HEK293 (cell line): Measurements from ENCODE around the gene PPIL6.

Experiments used
- EGR2 ChIP-seq: fragments of 450-650 bp; formaldehyde crosslinking; IDR thresholded peaks from 2 replicates; pipeline ENCODE4 v1.5.1; 2016; ENCODE audit warnings: low read depth, missing biosample characterization, missing genetic modification characterization
- FEZF1 ChIP-seq: fragments of 450-650 bp; formaldehyde crosslinking; IDR thresholded peaks from 2 replicates; pipeline ENCODE4 v1.5.1; 2016; ENCODE audit warnings: missing biosample characterization, missing genetic modification characterization
- GLIS1 ChIP-seq: fragments of 450-650 bp; formaldehyde crosslinking; IDR thresholded peaks from 2 replicates; pipeline ENCODE4 v1.5.1; 2016; ENCODE audit warnings: missing biosample characterization, missing genetic modification characterization
- GLIS2 ChIP-seq: fragments of 450-650 bp; formaldehyde crosslinking; IDR thresholded peaks from 2 replicates; pipeline ENCODE4 v1.5.1; 2016; ENCODE audit warnings: missing biosample characterization, missing genetic modification characterization
- HOXA7 ChIP-seq: sonication (generic); formaldehyde crosslinking; IDR thresholded peaks from 2 replicates; pipeline ENCODE4 v1.8.1; 2022; ENCODE audit warnings: missing genetic modification reagents, borderline replicate concordance
- REPIN1 ChIP-seq: fragments of 450-650 bp; formaldehyde crosslinking; IDR thresholded peaks from 2 replicates; pipeline ENCODE4 v1.5.1; 2017; ENCODE audit warnings: missing biosample characterization, missing genetic modification characterization, low read depth
- TCF7L2 ChIP-seq: IDR thresholded peaks from 2 replicates; pipeline ENCODE4 v1.6.1; 2011; ENCODE audit warnings: low read depth, mild to moderate bottlenecking, inconsistent platforms, low read length, moderate library complexity, borderline replicate concordance
- TRIM28 ChIP-seq: IDR thresholded peaks from 2 replicates; pipeline ENCODE4 v1.6.1; 2011; ENCODE audit warnings: low read length, control low read depth, borderline replicate concordance
- ZBTB1 ChIP-seq: fragments of 450-650 bp; formaldehyde crosslinking; IDR thresholded peaks from 2 replicates; pipeline ENCODE4 v1.5.1; 2016; ENCODE audit warnings: missing biosample characterization, missing genetic modification characterization
- ZBTB17 ChIP-seq: fragments of 450-650 bp; formaldehyde crosslinking; IDR thresholded peaks from 2 replicates; pipeline ENCODE4 v1.5.1; 2016; ENCODE audit warnings: missing biosample characterization, missing genetic modification characterization
- ZNF112 ChIP-seq: fragments of 450-650 bp; formaldehyde crosslinking; IDR thresholded peaks from 2 replicates; pipeline ENCODE4 v1.5.0; 2017; ENCODE audit warnings: missing biosample characterization, missing genetic modification characterization
- ZNF121 ChIP-seq: fragments of 450-650 bp; formaldehyde crosslinking; IDR thresholded peaks from 2 replicates; pipeline ENCODE4 v1.5.1; 2016; ENCODE audit warnings: missing biosample characterization, missing genetic modification characterization
- ZNF211 ChIP-seq: fragments of 450-650 bp; formaldehyde crosslinking; IDR thresholded peaks from 2 replicates; pipeline ENCODE4 v1.5.1; 2016; ENCODE audit warnings: low read depth, missing biosample characterization, missing genetic modification characterization
- ZNF239 ChIP-seq: fragments of 450-650 bp; formaldehyde crosslinking; IDR thresholded peaks from 2 replicates; pipeline ENCODE4 v1.5.1; 2016; ENCODE audit warnings: missing biosample characterization, missing genetic modification characterization
- ZNF416 ChIP-seq: fragments of 450-650 bp; formaldehyde crosslinking; IDR thresholded peaks from 2 replicates; pipeline ENCODE4 v1.5.1; 2016; ENCODE audit warnings: missing biosample characterization, missing genetic modification characterization
- ZNF571 ChIP-seq: fragments of 450-650 bp; formaldehyde crosslinking; IDR thresholded peaks from 2 replicates; pipeline ENCODE4 v1.5.0; 2017; ENCODE audit warnings: missing biosample characterization, missing genetic modification characterization
- ZNF621 ChIP-seq: fragments of 450-650 bp; formaldehyde crosslinking; IDR thresholded peaks from 2 replicates; pipeline ENCODE4 v1.5.1; 2017; ENCODE audit warnings: missing biosample characterization, missing genetic modification characterization
- ZNF626 ChIP-seq: fragments of 450-650 bp; sonication (Bioruptor Pico); formaldehyde crosslinking; IDR thresholded peaks from 2 replicates; pipeline ENCODE4 v1.5.1; 2018; ENCODE audit warnings: missing biosample characterization, missing genetic modification characterization, inconsistent platforms
- ZNF658 ChIP-seq: fragments of 450-650 bp; formaldehyde crosslinking; IDR thresholded peaks from 2 replicates; pipeline ENCODE4; 2016; ENCODE audit warnings: missing biosample characterization, missing genetic modification characterization
- ZNF777 ChIP-seq: fragments of 450-650 bp; formaldehyde crosslinking; IDR thresholded peaks from 2 replicates; pipeline ENCODE4 v1.5.1; 2017; ENCODE audit warnings: missing biosample characterization, missing genetic modification characterization, borderline replicate concordance
- ZNF785 ChIP-seq: fragments of 450-650 bp; formaldehyde crosslinking; IDR thresholded peaks from 2 replicates; pipeline ENCODE4 v1.5.1; 2016; ENCODE audit warnings: missing biosample characterization, missing genetic modification characterization
- ZXDB ChIP-seq: fragments of 450-650 bp; formaldehyde crosslinking; IDR thresholded peaks from 2 replicates; pipeline ENCODE4 v1.5.1; 2016; ENCODE audit warnings: missing biosample characterization, missing genetic modification characterization
- TF ChIP-seq, protein P1 (sequence below): fragments of 450-650 bp; formaldehyde crosslinking; IDR thresholded peaks from 2 replicates; pipeline ENCODE4 v1.5.1; 2016; ENCODE audit warnings: missing biosample characterization, missing genetic modification characterization, borderline replicate concordance
- TF ChIP-seq, protein P2 (sequence below): fragments of 450-650 bp; formaldehyde crosslinking; IDR thresholded peaks from 2 replicates; pipeline ENCODE4 v1.5.1; 2017; ENCODE audit warnings: missing biosample characterization, missing genetic modification characterization
- TF ChIP-seq, protein P3 (sequence below): fragments of 450-650 bp; IDR thresholded peaks from 2 replicates; pipeline ENCODE4 v1.5.1; 2018; ENCODE audit warnings: missing biosample characterization, mild to moderate bottlenecking, missing genetic modification characterization
- TF ChIP-seq, protein P4 (sequence below): fragments of 450-650 bp; formaldehyde crosslinking; IDR thresholded peaks from 2 replicates; pipeline ENCODE4 v1.5.1; 2016; ENCODE audit warnings: missing biosample characterization, missing genetic modification characterization
- TF ChIP-seq, protein P5 (sequence below): fragments of 450-650 bp; formaldehyde crosslinking; IDR thresholded peaks from 2 replicates; pipeline ENCODE4 v1.5.0; 2017; ENCODE audit warnings: missing biosample characterization, missing genetic modification characterization, borderline replicate concordance
- TF ChIP-seq, protein P6 (sequence below): fragments of 450-650 bp; formaldehyde crosslinking; IDR thresholded peaks from 2 replicates; pipeline ENCODE4 v1.5.1; 2016; ENCODE audit warnings: missing biosample characterization, missing genetic modification characterization

PPIL6 gene

DNA sequence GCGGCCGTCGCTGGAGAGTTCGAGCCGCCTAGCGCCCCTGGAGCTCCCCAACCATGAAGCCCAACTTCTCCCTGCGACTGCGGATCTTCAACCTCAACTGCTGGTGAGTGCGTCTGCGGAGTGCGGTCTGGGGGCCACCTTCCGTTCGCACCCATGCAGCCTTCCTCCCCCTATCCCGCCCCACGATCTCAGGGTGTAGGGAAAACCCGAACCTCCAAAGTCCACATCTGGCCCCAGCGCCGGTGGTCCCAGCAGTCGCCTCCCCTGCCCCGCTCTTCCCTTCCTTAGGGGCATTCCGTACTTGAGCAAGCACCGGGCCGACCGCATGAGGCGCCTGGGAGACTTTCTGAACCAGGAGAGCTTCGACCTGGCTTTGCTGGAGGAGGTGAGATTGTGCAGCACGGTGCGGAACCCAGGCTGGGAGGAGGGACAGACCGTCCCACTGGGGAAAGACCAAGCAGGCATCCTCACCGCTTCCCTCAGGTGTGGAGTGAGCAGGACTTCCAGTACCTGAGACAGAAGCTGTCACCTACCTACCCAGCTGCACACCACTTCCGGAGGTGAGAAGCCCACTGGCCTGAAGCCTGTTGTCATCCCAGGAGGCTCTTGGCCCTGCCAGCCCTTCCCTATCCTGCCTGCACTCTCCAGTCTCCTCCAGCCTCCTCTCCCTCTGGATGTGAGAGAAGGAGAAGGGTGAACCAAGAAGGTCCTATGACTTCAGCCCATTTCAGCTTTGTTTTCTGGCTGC is 815 bp upstream of the PPIL6 start (continued):
- TF ChIP-seq ZNF211 (no peak), ZBTB1 (no peak), ZNF112 (tag by site-specific recombination) (no peak), ZNF626 (tag by site-specific recombination) (no peak), ZNF785 (no peak), ZNF239 (tag by site-specific recombination) (no peak), ZNF121 (tag by site-specific recombination) (no peak), REPIN1 (tag by site-specific recombination) (no peak), GLIS2 (tag by site-specific recombination) (peak; percentile 60; the same call in 1 of the 2 replicates), ZNF571 (tag by site-specific recombination) (no peak), ZNF658 (no peak), HOXA7 (CRISPR knock-in tag) (no peak), FEZF1 (tag by site-specific recombination) (no peak), EGR2 (no peak), ZXDB (tag by site-specific recombination) (no peak; the same call in none of the 2 replicates), GLIS1 (tag by site-specific recombination) (0 out of 2 replicates have a peak, but pooled peaks have one; percentile 9), TCF7L2 (no peak), ZNF416 (no peak), ZNF621 (no peak), ZBTB17 (peak; percentile 74), ZNF777 (tag by site-specific recombination) (peak; percentile 36; the same call in 1 of the 2 replicates), TRIM28 (no peak)
- TF ChIP-seq, protein P1, sequence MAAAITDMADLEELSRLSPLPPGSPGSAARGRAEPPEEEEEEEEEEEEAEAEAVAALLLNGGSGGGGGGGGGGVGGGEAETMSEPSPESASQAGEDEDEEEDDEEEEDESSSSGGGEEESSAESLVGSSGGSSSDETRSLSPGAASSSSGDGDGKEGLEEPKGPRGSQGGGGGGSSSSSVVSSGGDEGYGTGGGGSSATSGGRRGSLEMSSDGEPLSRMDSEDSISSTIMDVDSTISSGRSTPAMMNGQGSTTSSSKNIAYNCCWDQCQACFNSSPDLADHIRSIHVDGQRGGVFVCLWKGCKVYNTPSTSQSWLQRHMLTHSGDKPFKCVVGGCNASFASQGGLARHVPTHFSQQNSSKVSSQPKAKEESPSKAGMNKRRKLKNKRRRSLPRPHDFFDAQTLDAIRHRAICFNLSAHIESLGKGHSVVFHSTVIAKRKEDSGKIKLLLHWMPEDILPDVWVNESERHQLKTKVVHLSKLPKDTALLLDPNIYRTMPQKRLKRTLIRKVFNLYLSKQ: no peak
- TF ChIP-seq, protein P2, sequence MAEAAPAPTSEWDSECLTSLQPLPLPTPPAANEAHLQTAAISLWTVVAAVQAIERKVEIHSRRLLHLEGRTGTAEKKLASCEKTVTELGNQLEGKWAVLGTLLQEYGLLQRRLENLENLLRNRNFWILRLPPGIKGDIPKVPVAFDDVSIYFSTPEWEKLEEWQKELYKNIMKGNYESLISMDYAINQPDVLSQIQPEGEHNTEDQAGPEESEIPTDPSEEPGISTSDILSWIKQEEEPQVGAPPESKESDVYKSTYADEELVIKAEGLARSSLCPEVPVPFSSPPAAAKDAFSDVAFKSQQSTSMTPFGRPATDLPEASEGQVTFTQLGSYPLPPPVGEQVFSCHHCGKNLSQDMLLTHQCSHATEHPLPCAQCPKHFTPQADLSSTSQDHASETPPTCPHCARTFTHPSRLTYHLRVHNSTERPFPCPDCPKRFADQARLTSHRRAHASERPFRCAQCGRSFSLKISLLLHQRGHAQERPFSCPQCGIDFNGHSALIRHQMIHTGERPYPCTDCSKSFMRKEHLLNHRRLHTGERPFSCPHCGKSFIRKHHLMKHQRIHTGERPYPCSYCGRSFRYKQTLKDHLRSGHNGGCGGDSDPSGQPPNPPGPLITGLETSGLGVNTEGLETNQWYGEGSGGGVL (tag by site-specific recombination): peak; percentile 59
- TF ChIP-seq, protein P3, sequence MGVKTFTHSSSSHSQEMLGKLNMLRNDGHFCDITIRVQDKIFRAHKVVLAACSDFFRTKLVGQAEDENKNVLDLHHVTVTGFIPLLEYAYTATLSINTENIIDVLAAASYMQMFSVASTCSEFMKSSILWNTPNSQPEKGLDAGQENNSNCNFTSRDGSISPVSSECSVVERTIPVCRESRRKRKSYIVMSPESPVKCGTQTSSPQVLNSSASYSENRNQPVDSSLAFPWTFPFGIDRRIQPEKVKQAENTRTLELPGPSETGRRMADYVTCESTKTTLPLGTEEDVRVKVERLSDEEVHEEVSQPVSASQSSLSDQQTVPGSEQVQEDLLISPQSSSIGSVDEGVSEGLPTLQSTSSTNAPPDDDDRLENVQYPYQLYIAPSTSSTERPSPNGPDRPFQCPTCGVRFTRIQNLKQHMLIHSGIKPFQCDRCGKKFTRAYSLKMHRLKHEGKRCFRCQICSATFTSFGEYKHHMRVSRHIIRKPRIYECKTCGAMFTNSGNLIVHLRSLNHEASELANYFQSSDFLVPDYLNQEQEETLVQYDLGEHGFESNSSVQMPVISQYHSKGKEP (tag by site-specific recombination): no peak
- TF ChIP-seq, protein P4, sequence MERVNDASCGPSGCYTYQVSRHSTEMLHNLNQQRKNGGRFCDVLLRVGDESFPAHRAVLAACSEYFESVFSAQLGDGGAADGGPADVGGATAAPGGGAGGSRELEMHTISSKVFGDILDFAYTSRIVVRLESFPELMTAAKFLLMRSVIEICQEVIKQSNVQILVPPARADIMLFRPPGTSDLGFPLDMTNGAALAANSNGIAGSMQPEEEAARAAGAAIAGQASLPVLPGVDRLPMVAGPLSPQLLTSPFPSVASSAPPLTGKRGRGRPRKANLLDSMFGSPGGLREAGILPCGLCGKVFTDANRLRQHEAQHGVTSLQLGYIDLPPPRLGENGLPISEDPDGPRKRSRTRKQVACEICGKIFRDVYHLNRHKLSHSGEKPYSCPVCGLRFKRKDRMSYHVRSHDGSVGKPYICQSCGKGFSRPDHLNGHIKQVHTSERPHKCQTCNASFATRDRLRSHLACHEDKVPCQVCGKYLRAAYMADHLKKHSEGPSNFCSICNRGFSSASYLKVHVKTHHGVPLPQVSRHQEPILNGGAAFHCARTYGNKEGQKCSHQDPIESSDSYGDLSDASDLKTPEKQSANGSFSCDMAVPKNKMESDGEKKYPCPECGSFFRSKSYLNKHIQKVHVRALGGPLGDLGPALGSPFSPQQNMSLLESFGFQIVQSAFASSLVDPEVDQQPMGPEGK (tag by site-specific recombination): peak; percentile 63; the same call in 1 of the 2 replicates
- TF ChIP-seq, protein P5, sequence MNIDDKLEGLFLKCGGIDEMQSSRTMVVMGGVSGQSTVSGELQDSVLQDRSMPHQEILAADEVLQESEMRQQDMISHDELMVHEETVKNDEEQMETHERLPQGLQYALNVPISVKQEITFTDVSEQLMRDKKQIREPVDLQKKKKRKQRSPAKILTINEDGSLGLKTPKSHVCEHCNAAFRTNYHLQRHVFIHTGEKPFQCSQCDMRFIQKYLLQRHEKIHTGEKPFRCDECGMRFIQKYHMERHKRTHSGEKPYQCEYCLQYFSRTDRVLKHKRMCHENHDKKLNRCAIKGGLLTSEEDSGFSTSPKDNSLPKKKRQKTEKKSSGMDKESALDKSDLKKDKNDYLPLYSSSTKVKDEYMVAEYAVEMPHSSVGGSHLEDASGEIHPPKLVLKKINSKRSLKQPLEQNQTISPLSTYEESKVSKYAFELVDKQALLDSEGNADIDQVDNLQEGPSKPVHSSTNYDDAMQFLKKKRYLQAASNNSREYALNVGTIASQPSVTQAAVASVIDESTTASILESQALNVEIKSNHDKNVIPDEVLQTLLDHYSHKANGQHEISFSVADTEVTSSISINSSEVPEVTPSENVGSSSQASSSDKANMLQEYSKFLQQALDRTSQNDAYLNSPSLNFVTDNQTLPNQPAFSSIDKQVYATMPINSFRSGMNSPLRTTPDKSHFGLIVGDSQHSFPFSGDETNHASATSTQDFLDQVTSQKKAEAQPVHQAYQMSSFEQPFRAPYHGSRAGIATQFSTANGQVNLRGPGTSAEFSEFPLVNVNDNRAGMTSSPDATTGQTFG (tag by site-specific recombination): no peak
- TF ChIP-seq, protein P6, sequence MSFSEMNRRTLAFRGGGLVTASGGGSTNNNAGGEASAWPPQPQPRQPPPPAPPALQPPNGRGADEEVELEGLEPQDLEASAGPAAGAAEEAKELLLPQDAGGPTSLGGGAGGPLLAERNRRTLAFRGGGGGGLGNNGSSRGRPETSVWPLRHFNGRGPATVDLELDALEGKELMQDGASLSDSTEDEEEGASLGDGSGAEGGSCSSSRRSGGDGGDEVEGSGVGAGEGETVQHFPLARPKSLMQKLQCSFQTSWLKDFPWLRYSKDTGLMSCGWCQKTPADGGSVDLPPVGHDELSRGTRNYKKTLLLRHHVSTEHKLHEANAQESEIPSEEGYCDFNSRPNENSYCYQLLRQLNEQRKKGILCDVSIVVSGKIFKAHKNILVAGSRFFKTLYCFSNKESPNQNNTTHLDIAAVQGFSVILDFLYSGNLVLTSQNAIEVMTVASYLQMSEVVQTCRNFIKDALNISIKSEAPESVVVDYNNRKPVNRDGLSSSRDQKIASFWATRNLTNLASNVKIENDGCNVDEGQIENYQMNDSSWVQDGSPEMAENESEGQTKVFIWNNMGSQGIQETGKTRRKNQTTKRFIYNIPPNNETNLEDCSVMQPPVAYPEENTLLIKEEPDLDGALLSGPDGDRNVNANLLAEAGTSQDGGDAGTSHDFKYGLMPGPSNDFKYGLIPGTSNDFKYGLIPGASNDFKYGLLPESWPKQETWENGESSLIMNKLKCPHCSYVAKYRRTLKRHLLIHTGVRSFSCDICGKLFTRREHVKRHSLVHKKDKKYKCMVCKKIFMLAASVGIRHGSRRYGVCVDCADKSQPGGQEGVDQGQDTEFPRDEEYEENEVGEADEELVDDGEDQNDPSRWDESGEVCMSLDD (tag by site-specific recombination): no peak
